NCI-H2196 treated with DMSO at 0.1 percent for 48 hours (cell line): ENCODE measurements around the gene CAMK1D.

ENCODE experiments used
- DNase-seq: peaks from one replicate; lab custom pipeline; 2025; ENCODE audit not compliant: unreplicated experiment; lab: John Stamatoyannopoulos, UW

Gene CAMK1D

DNA sequence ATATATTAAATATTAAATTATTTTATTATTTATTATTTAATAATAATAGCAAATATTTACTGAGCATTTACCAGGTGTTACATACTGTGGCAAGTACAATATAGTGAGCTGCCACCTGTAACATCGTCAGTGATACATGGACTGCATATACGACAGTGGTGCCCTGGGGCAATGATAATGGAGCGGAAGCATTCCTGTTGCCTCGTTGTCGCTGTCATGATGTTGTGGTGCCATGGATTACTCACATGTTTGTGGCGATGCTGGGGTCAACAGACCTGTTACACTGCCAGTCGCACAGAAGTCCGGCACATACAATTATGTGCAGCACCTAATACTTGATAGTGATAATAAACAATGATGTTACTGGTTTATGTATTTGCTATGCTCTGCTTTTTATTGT is 20.6 kb downstream of the CAMK1D start:
- DNase-seq: no peak

- DNase-seq: no peak
Observed at GRCh38 chr10:12372846-12373245, 23.5 kb downstream of the CAMK1D start.

GRCh38 chr10:12375076-12375504 is 25.7 kb downstream of the CAMK1D start:
- DNase-seq: no peak

DNA sequence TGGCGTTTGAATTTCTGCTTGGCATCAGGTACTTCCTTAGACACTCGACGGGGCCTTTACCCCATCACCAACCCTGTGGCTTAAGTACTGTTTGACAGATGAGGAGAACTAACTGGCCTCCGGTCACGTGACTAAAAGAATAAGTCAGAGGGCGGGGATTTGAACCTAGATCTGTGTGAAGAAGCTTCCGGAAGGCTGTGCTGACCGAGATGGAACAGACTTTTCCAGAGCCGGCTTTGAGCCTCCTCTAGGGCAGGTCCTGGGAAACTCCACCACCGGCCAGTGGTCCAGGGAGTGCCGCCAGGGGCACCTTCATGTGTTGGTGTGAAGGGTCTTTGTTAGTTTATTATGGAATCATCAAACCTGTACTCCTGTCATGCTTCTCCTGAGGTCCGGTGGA is 26.9 kb downstream of the CAMK1D start:
- no peak for DNase-seq

DNA sequence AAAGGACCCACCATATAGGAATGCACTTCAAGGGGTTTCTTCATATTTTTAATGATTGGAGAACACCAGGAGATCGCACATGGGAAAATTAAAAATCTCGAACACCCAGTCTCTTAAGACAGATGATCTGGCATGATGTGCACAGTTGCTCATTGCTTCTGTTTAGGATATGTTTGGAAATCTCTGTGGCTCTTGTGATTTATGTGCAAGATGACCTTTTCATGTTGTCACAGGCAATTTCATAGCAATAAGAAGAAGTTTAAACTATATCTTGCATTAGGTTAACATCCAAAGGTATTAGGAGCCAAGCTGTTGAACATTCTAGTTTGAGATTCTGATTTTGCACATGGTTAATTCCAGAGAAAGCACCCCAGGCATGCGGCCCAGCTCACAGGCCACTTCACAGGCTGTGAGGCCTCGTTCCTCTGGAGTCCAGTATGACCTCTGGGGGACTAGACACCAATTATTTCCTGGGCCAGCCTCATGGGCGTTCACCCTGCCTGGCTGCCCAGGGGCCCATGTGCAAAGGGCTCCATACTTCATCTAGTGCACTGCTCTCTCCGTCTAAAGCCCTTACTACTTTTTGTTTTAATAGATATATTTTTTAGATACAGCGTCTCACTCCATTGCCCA is 28.4 kb downstream of the CAMK1D start:
- no peak for DNase-seq

DNA sequence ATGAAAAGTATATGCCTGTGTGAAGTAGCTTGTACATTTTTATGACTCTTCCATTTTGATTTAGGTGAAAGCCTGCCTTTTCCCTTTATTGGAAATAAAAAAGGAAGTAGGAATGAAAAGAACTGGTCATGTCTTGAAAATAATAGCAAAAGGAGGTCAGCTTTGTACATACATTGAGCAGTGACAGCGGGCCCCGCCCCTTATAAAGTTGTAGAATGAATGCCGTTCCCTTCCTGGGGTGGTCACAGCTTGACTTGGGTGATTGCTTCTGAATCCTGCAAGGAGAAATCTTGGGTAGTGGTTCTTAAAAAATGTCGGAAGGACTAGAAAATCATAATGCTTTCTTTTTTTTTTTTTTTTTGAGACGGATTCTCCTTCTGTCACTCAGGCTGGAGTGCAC is 31.7 kb downstream of the CAMK1D start:
- no peak for DNase-seq

- DNase-seq: no peak
Observed at GRCh38 chr10:12381536-12382156, 32.3 kb downstream of the CAMK1D start.

- no peak for DNase-seq
Observed at GRCh38 chr10:12382157-12382548, 32.8 kb downstream of the CAMK1D start.

DNA sequence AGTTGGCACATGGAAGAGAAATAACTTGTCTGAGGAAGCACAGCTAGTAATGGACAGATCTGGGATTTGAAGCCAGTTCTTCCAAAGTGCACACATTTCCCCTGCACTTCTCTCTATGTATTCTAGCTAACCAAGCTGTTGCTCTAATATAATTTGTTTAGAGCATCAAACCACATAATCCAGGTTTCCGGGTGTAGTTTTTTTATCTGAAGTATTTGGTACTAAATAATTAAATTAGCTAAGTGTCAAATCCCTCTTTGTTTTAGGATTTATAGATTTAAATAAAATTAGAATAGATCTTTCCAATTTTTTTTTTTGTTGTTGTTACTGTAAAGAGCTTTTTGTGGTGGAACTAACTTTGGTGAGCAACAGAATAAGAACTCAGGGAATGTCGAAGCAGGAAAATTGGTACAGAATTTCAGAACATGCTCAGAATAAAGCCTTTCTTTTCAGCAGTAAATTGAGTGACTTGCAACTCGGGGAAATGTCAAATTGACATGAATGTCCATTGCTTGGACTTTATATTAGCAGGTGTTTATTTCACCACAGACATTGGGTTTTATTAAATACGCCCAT is 33.7 kb downstream of the CAMK1D start:
- DNase-seq: no peak

GRCh38 chr10:12384906-12385305 is 35.6 kb downstream of the CAMK1D start:
- DNase-seq: no peak

DNA sequence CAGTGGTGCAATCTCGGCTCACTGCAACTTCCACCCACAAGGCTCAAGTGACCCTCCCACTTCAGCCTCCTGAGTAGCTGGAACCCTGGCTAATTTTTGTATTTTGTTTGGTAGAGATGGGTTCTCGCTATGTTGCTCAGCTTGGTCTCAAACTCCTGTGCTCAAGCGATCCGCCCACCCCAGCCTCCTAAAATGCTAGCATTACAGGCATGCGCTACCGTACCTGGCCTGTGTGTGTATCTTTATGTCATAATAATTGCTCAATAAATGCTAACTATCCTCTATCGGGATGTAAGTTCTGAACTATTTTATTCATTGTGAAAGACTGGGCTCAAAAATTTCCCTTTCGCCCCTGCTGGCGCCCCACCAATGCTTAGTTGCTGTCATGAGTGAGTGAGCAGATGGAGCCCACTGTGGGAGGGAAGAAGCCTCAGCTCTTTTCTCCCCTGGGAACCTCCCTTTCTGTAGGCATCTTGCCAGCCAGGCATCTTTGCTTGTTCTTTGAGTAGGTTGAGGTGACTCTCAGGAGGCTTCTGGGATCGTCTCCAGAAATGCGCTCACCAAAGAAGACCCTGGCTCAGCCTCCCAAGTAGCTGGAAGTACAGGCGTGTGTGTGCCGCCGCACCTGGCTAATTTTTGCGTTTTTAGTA is 38.3 kb downstream of the CAMK1D start:
- no peak for DNase-seq

DNA sequence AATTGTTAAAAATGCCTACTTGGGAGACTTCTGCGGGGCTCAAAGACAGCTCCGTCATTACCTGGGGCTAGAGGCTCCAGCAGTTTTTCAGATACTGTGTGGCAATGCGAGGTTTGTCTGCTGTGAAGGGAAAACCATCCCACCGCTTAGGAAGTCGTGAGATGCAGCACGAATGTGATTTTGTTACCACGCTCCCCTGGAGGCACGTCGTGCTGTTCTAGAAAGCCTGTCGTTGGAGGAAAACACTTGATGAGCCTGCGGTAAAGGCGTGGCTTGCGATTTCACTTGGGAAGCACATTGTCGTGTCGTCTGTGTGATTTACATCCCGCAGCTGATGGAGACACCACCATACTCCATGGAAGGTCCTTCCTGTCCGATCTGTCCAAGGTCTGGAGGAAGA is 39.3 kb downstream of the CAMK1D start:
- no peak for DNase-seq

DNA sequence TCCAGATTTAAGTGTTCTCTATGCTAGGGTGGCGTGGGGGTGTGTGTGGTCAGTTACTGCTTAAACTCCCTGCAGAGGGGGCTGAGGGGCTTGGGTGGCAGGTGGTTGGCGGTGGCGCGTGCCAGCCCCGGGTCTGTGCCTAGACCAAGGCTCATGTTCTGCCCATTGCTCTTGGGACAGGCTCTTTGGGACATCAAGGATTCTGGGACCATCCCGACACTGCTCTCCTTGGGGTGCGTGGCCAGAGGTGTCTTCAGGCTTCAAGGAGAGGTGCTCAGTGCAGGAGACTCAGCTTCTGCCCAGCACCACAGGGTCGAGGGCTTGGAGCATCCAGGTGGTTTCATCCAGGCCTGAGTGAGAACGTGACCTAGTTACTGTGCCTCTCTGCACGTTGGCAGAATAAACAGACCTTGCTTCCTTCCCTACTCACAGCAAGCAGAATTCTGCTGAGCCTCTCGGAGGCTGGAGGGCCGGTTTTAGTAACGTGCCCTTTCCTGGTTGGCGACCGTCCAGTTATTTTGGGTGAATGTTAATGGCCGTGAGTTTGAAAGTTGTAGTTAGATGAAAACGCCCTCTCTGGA is 39.9 kb downstream of the CAMK1D start:
- peak; percentile 23 for DNase-seq

GRCh38 chr10:12390733-12391132 is 41.4 kb downstream of the CAMK1D start:
- DNase-seq: no peak

- DNase-seq: no peak
Observed at GRCh38 chr10:12391206-12391605, 41.9 kb downstream of the CAMK1D start.

GRCh38 chr10:12393831-12394230 is 44.5 kb downstream of the CAMK1D start:
- DNase-seq: no peak

- DNase-seq: no peak
Observed at GRCh38 chr10:12394241-12395033, 45.1 kb downstream of the CAMK1D start.

DNA sequence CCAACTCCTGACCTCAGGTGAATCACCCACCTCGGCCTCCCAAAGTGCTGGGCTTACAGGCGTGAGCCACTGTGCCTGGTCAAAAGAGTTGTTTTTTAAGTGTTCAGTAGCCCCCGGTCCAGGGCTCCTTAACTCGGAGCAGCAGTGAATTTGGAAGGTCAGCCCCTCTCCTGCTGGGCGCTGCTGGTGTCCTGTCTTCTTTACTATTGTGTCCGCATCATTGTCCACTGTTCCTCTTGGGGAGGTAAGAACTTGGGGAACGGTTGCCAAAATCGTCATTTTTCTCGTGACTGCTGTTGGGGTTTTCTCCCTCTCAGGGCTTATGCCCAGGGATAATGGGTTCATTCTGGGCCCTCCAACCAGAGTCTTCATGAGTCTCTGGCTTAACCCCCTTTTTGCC is 46.7 kb downstream of the CAMK1D start:
- no peak for DNase-seq

GRCh38 chr10:12396567-12396966 is 47.2 kb downstream of the CAMK1D start:
- no peak for DNase-seq

DNA sequence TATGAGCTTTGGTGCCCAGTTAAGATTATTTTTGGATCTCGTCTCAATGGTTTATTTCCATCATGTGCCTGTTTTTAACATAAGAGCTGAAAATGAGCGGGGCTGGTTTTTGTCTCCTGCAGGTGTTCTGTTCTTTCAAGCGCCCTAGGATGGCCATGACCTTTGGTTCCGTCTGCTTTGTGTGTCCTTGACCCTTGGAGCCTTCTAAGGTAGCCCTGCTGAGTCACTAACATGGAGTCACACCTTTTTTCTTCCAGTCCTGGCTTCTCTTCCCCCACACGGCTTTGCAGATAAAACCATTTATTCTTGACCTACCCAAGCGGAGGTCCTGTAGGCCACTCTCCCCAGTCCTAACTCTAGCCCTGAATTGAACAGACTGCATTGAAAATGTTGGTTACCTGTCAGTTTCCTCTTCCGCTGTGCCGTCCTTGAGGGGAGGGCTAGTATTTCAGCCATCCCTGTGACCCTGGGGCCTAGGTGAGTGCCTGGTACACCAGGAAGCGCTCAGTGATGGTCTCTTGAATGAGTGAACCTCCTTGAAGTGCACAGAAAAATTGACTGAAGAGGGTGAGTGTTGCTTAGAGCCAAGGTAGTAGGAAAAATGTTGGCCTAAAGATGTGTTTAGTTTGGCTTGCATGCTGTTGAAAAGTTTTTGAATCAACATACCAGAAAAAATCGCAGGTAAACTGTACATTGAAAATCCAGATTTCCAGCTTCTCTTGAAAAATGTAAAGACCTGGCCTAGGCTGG is 48.0 kb downstream of the CAMK1D start:
- no peak for DNase-seq
